Smooth muscle cell (in vitro differentiated cells): ENCODE data around the gene PSME2. TPM values are rescaled to one million over a fixed set of nuclear protein-coding genes. Genes with fewer than 3 reads are reported as not detected.

Source experiments
- DNase-seq: peaks from one replicate; lab custom pipeline; 2025; ENCODE audit not compliant: unreplicated experiment; lab: John Stamatoyannopoulos, UW
- H2AFZ ChIP-seq: fragments of 200-600 bp; sonication (generic); 2 replicates; pipeline ENCODE4 v1.6.0; 2016; ENCODE audit warnings: antibody characterized with exemption, low read depth, mild to moderate bottlenecking
- H3F3A ChIP-seq: fragments of 200-600 bp; sonication (generic); 2 replicates; pipeline ENCODE4 v1.6.0; 2017; ENCODE audit warnings: antibody characterized with exemption, low read depth
- H3K27ac ChIP-seq: fragments of 200-600 bp; sonication (generic); 2 replicates; pipeline ENCODE4 v1.5.1; 2016; ENCODE audit warnings: low read depth, mild to moderate bottlenecking
- H3K27me3 ChIP-seq: fragments of 200-600 bp; sonication (generic); 2 replicates; pipeline ENCODE4 v1.6.1; 2016; ENCODE audit warnings: low read depth, mild to moderate bottlenecking
- H3K36me3 ChIP-seq: fragments of 200-600 bp; sonication (generic); 2 replicates; pipeline ENCODE4 v1.5.1; 2016; ENCODE audit warnings: low read depth
- H3K4me1 ChIP-seq: fragments of 200-600 bp; sonication (generic); 2 replicates; pipeline ENCODE4 v1.5.1; 2016; ENCODE audit warnings: low read depth
- H3K4me2 ChIP-seq: fragments of 200-600 bp; sonication (generic); 2 replicates; pipeline ENCODE4 v1.6.0; 2016; ENCODE audit warnings: mild to moderate bottlenecking
- H3K4me3 ChIP-seq: fragments of 200-600 bp; sonication (generic); 2 replicates; pipeline ENCODE4 v1.5.1; 2016; ENCODE audit warnings: mild to moderate bottlenecking
- H3K79me2 ChIP-seq: fragments of 200-600 bp; sonication (generic); 2 replicates; pipeline ENCODE4 v1.6.0; 2016; ENCODE audit warnings: low read depth, mild to moderate bottlenecking
- H3K9ac ChIP-seq: fragments of 200-600 bp; sonication (generic); 2 replicates; pipeline ENCODE4 v1.6.0; 2016; ENCODE audit warnings: low read depth
- H3K9me3 ChIP-seq: fragments of 200-600 bp; sonication (generic); replicated peaks from 2 replicates; pipeline ENCODE4 v1.5.1; 2016; ENCODE audit warnings: low read depth
- H4K20me1 ChIP-seq: fragments of 200-600 bp; sonication (generic); 2 replicates; pipeline ENCODE4 v1.6.0; 2016; ENCODE audit warnings: low read depth
- CTCF ChIP-seq: fragments of 200-600 bp; sonication (generic); IDR thresholded peaks from 2 replicates; pipeline ENCODE4 v1.5.1; 2017; ENCODE audit warnings: borderline replicate concordance, mild to moderate bottlenecking, antibody characterized with exemption; ENCODE audit not compliant: insufficient read depth, poor library complexity, severe bottlenecking
- WGBS: methylation state at CpG from one replicate; pipeline ENCODE4 v1.1.7; 2016; ENCODE audit warnings: low lambda C conversion rate; 5-methylcytosine and 5-hydroxymethylcytosine counted together
- polyA plus RNA-seq: library from polyadenylated mRNA; unstranded; fragments of >200 nt; fragmentation: Nextera tagmentation; extraction: Ambion mirVana; gene quantifications from 2 replicates; pipeline ENCODE4 v1.2.1, GENCODE V29; 2016
- total RNA-seq: library from RNA; depleted of rRNA; stranded (reverse); fragments of >200 nt; gene quantifications from 2 replicates; pipeline ENCODE4 v1.2.3, GENCODE V29; 2014

PSME2 gene
- total and polyA plus RNA-seq, 2 experiments from 2014 or later = 40.7 to 164 TPM

GRCh38 chr14:24133735-24134134 is 12.7 kb downstream of the PSME2 start:
- H3F3A ChIP-seq = no peaks in the 10 kb centered on the region
- no peak for DNase-seq
- H3K36me3 ChIP-seq = no peaks in the 10 kb centered on the region
- H4K20me1 ChIP-seq = no peaks in the 10 kb centered on the region
- no peak overlapping the region for H3K4me2 ChIP-seq
- H3K9me3 ChIP-seq = no peaks in the 10 kb centered on the region
- H3K4me3 ChIP-seq = no peak overlapping the region
- no peaks in the 10 kb centered on the region for H3K79me2 ChIP-seq
- no peak overlapping the region for H3K9ac ChIP-seq
- no peak overlapping the region for H3K27ac ChIP-seq
- no peak overlapping the region for H2AFZ ChIP-seq
- TF ChIP-seq CTCF = no peak
- 94% methylated on average over 1 of the region's 1 CpG for WGBS
- peaks cover 10% of the 10 kb centered on the region for H3K4me1 ChIP-seq
- no peaks in the 10 kb centered on the region for H3K27me3 ChIP-seq

- WGBS = 92% methylated on average over 2 of the region's 2 CpGs
- no peak for DNase-seq
- H3K27me3 ChIP-seq = no peaks in the 10 kb centered on the region
- H3K36me3 ChIP-seq = no peaks in the 10 kb centered on the region
- no peaks in the 10 kb centered on the region for H3F3A ChIP-seq
- no peak overlapping the region for H3K27ac ChIP-seq
- H3K4me2 ChIP-seq = no peak overlapping the region
- H3K9me3 ChIP-seq = no peaks in the 10 kb centered on the region
- no peak overlapping the region for H3K4me3 ChIP-seq
- TF ChIP-seq CTCF = no peak
- peaks cover 10% of the 10 kb centered on the region for H3K4me1 ChIP-seq
- H4K20me1 ChIP-seq = no peaks in the 10 kb centered on the region
- no peak overlapping the region for H2AFZ ChIP-seq
- H3K9ac ChIP-seq = no peak overlapping the region
- H3K79me2 ChIP-seq = no peaks in the 10 kb centered on the region
Observed at GRCh38 chr14:24132976-24133375, 13.4 kb downstream of the PSME2 start.

GRCh38 chr14:24132061-24132685 is 14.2 kb downstream of the PSME2 start:
- WGBS = 88% methylated on average over 23 of the region's 24 CpGs

More at GRCh38 chr14:24132061-24132685, 14.2 kb downstream of the PSME2 start:
- no peaks in the 10 kb centered on the region for H3K27me3 ChIP-seq
- no peaks in the 10 kb centered on the region for H3K36me3 ChIP-seq
- no peaks in the 10 kb centered on the region for H3K9me3 ChIP-seq
- H3F3A ChIP-seq = no peaks in the 10 kb centered on the region
- H2AFZ ChIP-seq = no peak overlapping the region
- H3K27ac ChIP-seq = no peak overlapping the region
- H3K4me2 ChIP-seq = no peak overlapping the region
- no peak overlapping the region for H3K4me3 ChIP-seq
- H3K9ac ChIP-seq = no peak overlapping the region
- H3K4me1 ChIP-seq = peaks cover 10% of the 10 kb centered on the region
- H4K20me1 ChIP-seq = no peaks in the 10 kb centered on the region
- no peak for TF ChIP-seq CTCF
- DNase-seq = no peak
- no peaks in the 10 kb centered on the region for H3K79me2 ChIP-seq
